ENCODE results near the gene FRRS1.

FRRS1 gene

GRCh38 chr1:99737016-99737415 lies 29.4 kb downstream of the FRRS1 start:
- no peaks in the 10 kb centered on the region for H3K27me3 ChIP-seq (ENCODE audit: control insufficient read depth, insufficient read depth, low read length, poor library complexity, severe bottlenecking)
- H3K9me3 ChIP-seq (ENCODE audit: control insufficient read depth, low read length): no peaks in the 10 kb centered on the region
- no peak overlapping the region for H3K27ac ChIP-seq (ENCODE audit: insufficient read depth, low read depth, low read length, poor library complexity, severe bottlenecking)
- no peaks in the 10 kb centered on the region for H3K36me3 ChIP-seq (ENCODE audit: control insufficient read depth, insufficient read depth, low read length)
- 29 to 38% methylated on average over 4 of the region's 4 CpGs for whole genome bisulfite sequencing, 2 experiments
- no peak overlapping the region for H3K4me3 ChIP-seq (ENCODE audit: insufficient read depth, low read depth, low read length)
- no peaks in the 10 kb centered on the region for H3K4me1 ChIP-seq (ENCODE audit: control insufficient read depth, insufficient read depth, low read length)

GRCh38 chr1:99735852-99736251 lies 30.6 kb downstream of the FRRS1 start:
- Histone ChIP-seq H3K27ac (ENCODE audit: insufficient read depth, low read depth, low read length, poor library complexity, severe bottlenecking) (no peak overlapping the region), H3K9me3 (ENCODE audit: control insufficient read depth, low read length) (no peaks in the 10 kb centered on the region), H3K4me3 (ENCODE audit: insufficient read depth, low read depth, low read length) (no peak overlapping the region), H3K27me3 (ENCODE audit: control insufficient read depth, insufficient read depth, low read length, poor library complexity, severe bottlenecking) (no peaks in the 10 kb centered on the region), H3K36me3 (ENCODE audit: control insufficient read depth, insufficient read depth, low read length) (no peaks in the 10 kb centered on the region), H3K4me1 (ENCODE audit: control insufficient read depth, insufficient read depth, low read length) (no peaks in the 10 kb centered on the region)
- WGBS, 2 experiments: 89 to 92% methylated on average over 2 of the region's 2 CpGs

- peaks cover 8% of the 10 kb centered on the region for H3K4me1 ChIP-seq (ENCODE audit: control insufficient read depth, insufficient read depth, low read length)
- no peaks in the 10 kb centered on the region for H3K36me3 ChIP-seq (ENCODE audit: control insufficient read depth, insufficient read depth, low read length)
- WGBS, 2 experiments: 91 to 100% methylated on average over 1 of the region's 1 CpG
- H3K27ac ChIP-seq (ENCODE audit: insufficient read depth, low read depth, low read length, poor library complexity, severe bottlenecking): no peak overlapping the region
- no peaks in the 10 kb centered on the region for H3K9me3 ChIP-seq (ENCODE audit: control insufficient read depth, low read length)
- H3K4me3 ChIP-seq (ENCODE audit: insufficient read depth, low read depth, low read length): no peak overlapping the region
- no peaks in the 10 kb centered on the region for H3K27me3 ChIP-seq (ENCODE audit: control insufficient read depth, insufficient read depth, low read length, poor library complexity, severe bottlenecking)
Measured at GRCh38 chr1:99731384-99731783, 35.1 kb downstream of the FRRS1 start.

GRCh38 chr1:99728494-99729235 lies 37.8 kb downstream of the FRRS1 start:
- 90 to 93% methylated on average over 4 of the region's 4 CpGs for WGBS, 2 experiments
- no peaks in the 10 kb centered on the region for H3K9me3 ChIP-seq (ENCODE audit: control insufficient read depth, low read length)
- H3K4me3 ChIP-seq (ENCODE audit: insufficient read depth, low read depth, low read length): no peak overlapping the region
- H3K36me3 ChIP-seq (ENCODE audit: control insufficient read depth, insufficient read depth, low read length): no peaks in the 10 kb centered on the region
- H3K27ac ChIP-seq (ENCODE audit: insufficient read depth, low read depth, low read length, poor library complexity, severe bottlenecking): no peak overlapping the region
- peaks cover 8% of the 10 kb centered on the region for H3K4me1 ChIP-seq (ENCODE audit: control insufficient read depth, insufficient read depth, low read length)
- no peaks in the 10 kb centered on the region for H3K27me3 ChIP-seq (ENCODE audit: control insufficient read depth, insufficient read depth, low read length, poor library complexity, severe bottlenecking)

- Histone ChIP-seq H3K27ac (ENCODE audit: insufficient read depth, low read depth, low read length, poor library complexity, severe bottlenecking) (no peak overlapping the region), H3K4me1 (ENCODE audit: control insufficient read depth, insufficient read depth, low read length) (peaks cover 8% of the 10 kb centered on the region)
- WGBS, 2 experiments: 70 to 73% methylated on average over 3 to 4 of the region's 4 CpGs
Measured at GRCh38 chr1:99727575-99728185, 38.8 kb downstream of the FRRS1 start.

GRCh38 chr1:99726818-99727217 lies 39.6 kb downstream of the FRRS1 start:
- Histone ChIP-seq H3K9me3 (ENCODE audit: control insufficient read depth, low read length) (no peaks in the 10 kb centered on the region), H3K27me3 (ENCODE audit: control insufficient read depth, insufficient read depth, low read length, poor library complexity, severe bottlenecking) (no peaks in the 10 kb centered on the region), H3K4me3 (ENCODE audit: insufficient read depth, low read depth, low read length) (no peak overlapping the region), H3K27ac (ENCODE audit: insufficient read depth, low read depth, low read length, poor library complexity, severe bottlenecking) (no peak overlapping the region), H3K4me1 (ENCODE audit: control insufficient read depth, insufficient read depth, low read length) (peaks cover 8% of the 10 kb centered on the region), H3K36me3 (ENCODE audit: control insufficient read depth, insufficient read depth, low read length) (no peaks in the 10 kb centered on the region)
- WGBS, 2 experiments: 92 to 93% methylated on average over 2 of the region's 2 CpGs

More at GRCh38 chr1:99727575-99728185, 38.8 kb downstream of the FRRS1 start:
- H3K27me3 ChIP-seq (ENCODE audit: control insufficient read depth, insufficient read depth, low read length, poor library complexity, severe bottlenecking): no peaks in the 10 kb centered on the region
- no peaks in the 10 kb centered on the region for H3K36me3 ChIP-seq (ENCODE audit: control insufficient read depth, insufficient read depth, low read length)
- H3K9me3 ChIP-seq (ENCODE audit: control insufficient read depth, low read length): no peaks in the 10 kb centered on the region
- H3K4me3 ChIP-seq (ENCODE audit: insufficient read depth, low read depth, low read length): no peak overlapping the region

GRCh38 chr1:99726407-99726806 lies 40.0 kb downstream of the FRRS1 start:
- WGBS, 2 experiments: 91 to 94% methylated on average over 1 of the region's 1 CpG
- H3K27me3 ChIP-seq (ENCODE audit: control insufficient read depth, insufficient read depth, low read length, poor library complexity, severe bottlenecking): no peaks in the 10 kb centered on the region
- H3K27ac ChIP-seq (ENCODE audit: insufficient read depth, low read depth, low read length, poor library complexity, severe bottlenecking): no peak overlapping the region
- H3K4me3 ChIP-seq (ENCODE audit: insufficient read depth, low read depth, low read length): no peak overlapping the region
- H3K9me3 ChIP-seq (ENCODE audit: control insufficient read depth, low read length): no peaks in the 10 kb centered on the region
- no peaks in the 10 kb centered on the region for H3K36me3 ChIP-seq (ENCODE audit: control insufficient read depth, insufficient read depth, low read length)
- H3K4me1 ChIP-seq (ENCODE audit: control insufficient read depth, insufficient read depth, low read length): peaks cover 8% of the 10 kb centered on the region

GRCh38 chr1:99725996-99726395 lies 40.4 kb downstream of the FRRS1 start:
- H3K4me1 ChIP-seq (ENCODE audit: control insufficient read depth, insufficient read depth, low read length): peaks cover 8% of the 10 kb centered on the region
- no peaks in the 10 kb centered on the region for H3K27me3 ChIP-seq (ENCODE audit: control insufficient read depth, insufficient read depth, low read length, poor library complexity, severe bottlenecking)
- no peak overlapping the region for H3K4me3 ChIP-seq (ENCODE audit: insufficient read depth, low read depth, low read length)
- no peak overlapping the region for H3K27ac ChIP-seq (ENCODE audit: insufficient read depth, low read depth, low read length, poor library complexity, severe bottlenecking)
- no peaks in the 10 kb centered on the region for H3K9me3 ChIP-seq (ENCODE audit: control insufficient read depth, low read length)
- no peaks in the 10 kb centered on the region for H3K36me3 ChIP-seq (ENCODE audit: control insufficient read depth, insufficient read depth, low read length)
- WGBS, 2 experiments: 59 to 73% methylated on average over 3 to 4 of the region's 4 CpGs

- Histone ChIP-seq H3K27me3 (ENCODE audit: control insufficient read depth, insufficient read depth, low read length, poor library complexity, severe bottlenecking) (no peaks in the 10 kb centered on the region), H3K9me3 (ENCODE audit: control insufficient read depth, low read length) (no peaks in the 10 kb centered on the region), H3K4me1 (ENCODE audit: control insufficient read depth, insufficient read depth, low read length) (peaks cover 8% of the 10 kb centered on the region), H3K36me3 (ENCODE audit: control insufficient read depth, insufficient read depth, low read length) (no peaks in the 10 kb centered on the region), H3K27ac (ENCODE audit: insufficient read depth, low read depth, low read length, poor library complexity, severe bottlenecking) (no peak overlapping the region), H3K4me3 (ENCODE audit: insufficient read depth, low read depth, low read length) (no peak overlapping the region)
- WGBS, 2 experiments: 89 to 96% methylated on average over 3 of the region's 3 CpGs
Measured at GRCh38 chr1:99723251-99723650, 43.2 kb downstream of the FRRS1 start.

- Histone ChIP-seq H3K27me3 (ENCODE audit: control insufficient read depth, insufficient read depth, low read length, poor library complexity, severe bottlenecking) (no peaks in the 10 kb centered on the region), H3K9me3 (ENCODE audit: control insufficient read depth, low read length) (no peaks in the 10 kb centered on the region), H3K36me3 (ENCODE audit: control insufficient read depth, insufficient read depth, low read length) (no peaks in the 10 kb centered on the region), H3K27ac (ENCODE audit: insufficient read depth, low read depth, low read length, poor library complexity, severe bottlenecking) (no peak overlapping the region), H3K4me1 (ENCODE audit: control insufficient read depth, insufficient read depth, low read length) (no peaks in the 10 kb centered on the region), H3K4me3 (ENCODE audit: insufficient read depth, low read depth, low read length) (no peak overlapping the region)
- WGBS, 2 experiments: 83% methylated on average over 1 of the region's 1 CpG; no CpG with 5 or more reads in 1 of the 2 experiments
Measured at GRCh38 chr1:99717005-99717404, 49.4 kb downstream of the FRRS1 start.
